Skeletal muscle tissue (tissue), 4 donors: ENCODE data around the gene CHCHD6. TPM values are rescaled to one million over a fixed set of nuclear protein-coding genes. Genes with fewer than 3 reads are reported as not detected.

Experiments used
- H3K27ac ChIP-seq: one replicate; pipeline ENCODE4 v1.7.0; 2013; ENCODE audit warnings: mild to moderate bottlenecking, low read depth, low read length, inconsistent platforms
- H3K27me3 ChIP-seq, 3 donors: one replicate each; pipeline ENCODE4 v1.7.0; 2013; ENCODE audit warnings: low read length in 3 of 3; ENCODE audit not compliant: control insufficient read depth in 3 of 3, insufficient read depth in 3 of 3
- H3K36me3 ChIP-seq, 3 donors: one replicate each; pipeline ENCODE4 v1.7.0; 2013; ENCODE audit warnings: low read length in 3 of 3; ENCODE audit not compliant: control insufficient read depth in 3 of 3, insufficient read depth in 3 of 3
- H3K4me1 ChIP-seq, 3 donors: one replicate each; pipeline ENCODE4 v1.7.0; 2013; ENCODE audit warnings: low read length in 3 of 3, mild to moderate bottlenecking in 3 of 3; ENCODE audit not compliant: control insufficient read depth in 3 of 3, insufficient read depth in 3 of 3
- H3K4me3 ChIP-seq, 3 donors: one replicate each; pipeline ENCODE4 v1.7.0; 2013; ENCODE audit warnings: low read length in 3 of 3
- H3K9ac ChIP-seq, 3 donors: one replicate each; pipeline ENCODE4 v1.7.0; 2013; ENCODE audit warnings: low read length in 3 of 3, mild to moderate bottlenecking in 3 of 3, moderate library complexity in 2 of 3, low read depth in 1 of 3
- H3K9me3 ChIP-seq, 3 donors: one replicate each; pipeline ENCODE4 v1.7.0; 2013; ENCODE audit warnings: low read length in 3 of 3; ENCODE audit not compliant: control insufficient read depth in 3 of 3
- total RNA-seq: library from RNA; depleted of rRNA; stranded (reverse); fragments of >200 nt; gene quantifications from one replicate; pipeline ENCODE4 v1.2.3, GENCODE V29; 2014
- donor health status: Osteomylitis.

The CHCHD6 gene
- total RNA-seq, 1 donor from 2014 or later: 8.9 TPM

DNA sequence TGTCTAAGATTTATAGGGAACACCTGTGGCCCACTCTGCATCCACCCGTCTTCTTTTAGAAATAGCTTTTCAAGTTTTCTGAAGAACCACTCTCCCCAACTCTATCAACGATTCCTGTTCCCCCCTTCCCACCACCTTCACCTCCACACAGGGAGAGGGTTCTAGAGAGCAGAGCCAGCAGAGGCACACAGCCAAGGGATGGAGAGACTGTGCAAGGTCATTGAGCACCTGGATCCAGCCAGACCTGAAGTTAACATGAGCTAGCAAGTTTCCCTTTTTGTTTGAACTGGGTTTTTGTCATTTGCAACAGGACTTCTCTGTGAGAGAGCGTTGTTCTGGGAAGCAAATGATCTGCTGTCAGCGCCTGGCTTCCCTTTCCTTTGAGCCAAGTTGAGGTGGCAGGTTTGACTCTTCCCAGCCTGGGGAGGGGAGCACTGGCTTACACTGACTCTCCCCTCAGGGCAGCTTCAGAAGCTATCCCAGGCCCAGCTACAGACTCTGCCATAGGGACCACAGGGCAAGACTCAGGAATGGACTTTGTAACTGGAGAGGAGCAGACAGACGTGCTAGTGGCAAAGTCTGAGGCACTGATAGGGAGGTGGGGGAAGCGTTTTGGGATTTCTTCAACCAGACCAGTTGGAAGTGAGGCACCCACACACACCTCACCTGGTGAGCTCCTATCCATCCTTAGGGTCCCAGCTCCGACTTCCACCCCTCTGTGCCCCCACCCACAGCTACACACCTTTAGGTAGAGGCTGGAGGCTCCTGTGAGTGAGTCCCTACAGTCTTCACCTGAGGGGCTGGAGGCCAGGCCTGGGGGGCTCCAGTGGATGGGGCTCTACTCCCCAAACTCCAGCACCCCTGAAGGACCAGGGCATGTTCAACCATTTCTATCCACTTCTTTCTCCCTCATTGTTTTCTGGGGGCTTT, 259.5 kb downstream of the CHCHD6 start:
- no peak overlapping the region for H3K4me3 ChIP-seq
- H3K9ac ChIP-seq: peak overlapping the region in 1 of 3 donors; percentile 45
- H3K36me3 ChIP-seq: no peaks in the 10 kb centered on the region
- no peaks in the 10 kb centered on the region for H3K27me3 ChIP-seq
- no peaks in the 10 kb centered on the region for H3K9me3 ChIP-seq
- H3K27ac ChIP-seq: no peak overlapping the region
- H3K4me1 ChIP-seq: peaks cover 47 to 72% (median 63%) of the 10 kb centered on the region in 3 donors

DNA sequence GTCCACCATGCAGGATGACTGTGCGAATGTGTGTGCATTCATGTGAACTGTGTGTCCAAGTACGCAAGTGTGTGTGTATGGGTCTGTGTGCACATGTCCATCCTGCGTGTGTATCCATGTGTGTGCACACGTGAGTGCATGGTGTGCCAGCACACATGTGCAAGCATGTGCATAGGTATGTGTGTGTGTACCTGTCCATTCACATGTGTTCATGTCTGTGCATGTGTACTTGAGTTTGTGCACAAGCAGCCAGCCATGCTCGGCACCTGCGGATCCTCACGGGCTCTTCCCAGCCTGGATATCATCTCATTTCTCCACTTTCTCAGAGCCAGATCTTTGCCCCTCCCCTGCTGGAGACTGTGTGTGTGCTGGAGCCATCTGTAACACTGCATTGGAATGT, 260.2 kb downstream of the CHCHD6 start:
- H3K27ac ChIP-seq: no peak overlapping the region
- H3K27me3 ChIP-seq: no peaks in the 10 kb centered on the region
- H3K4me1 ChIP-seq: peaks cover 47 to 66% (median 63%) of the 10 kb centered on the region in 3 donors
- no peaks in the 10 kb centered on the region for H3K36me3 ChIP-seq
- H3K9me3 ChIP-seq: no peaks in the 10 kb centered on the region
- H3K4me3 ChIP-seq: no peak overlapping the region
- H3K9ac ChIP-seq: peak overlapping the region in 1 of 3 donors; percentile 50

DNA sequence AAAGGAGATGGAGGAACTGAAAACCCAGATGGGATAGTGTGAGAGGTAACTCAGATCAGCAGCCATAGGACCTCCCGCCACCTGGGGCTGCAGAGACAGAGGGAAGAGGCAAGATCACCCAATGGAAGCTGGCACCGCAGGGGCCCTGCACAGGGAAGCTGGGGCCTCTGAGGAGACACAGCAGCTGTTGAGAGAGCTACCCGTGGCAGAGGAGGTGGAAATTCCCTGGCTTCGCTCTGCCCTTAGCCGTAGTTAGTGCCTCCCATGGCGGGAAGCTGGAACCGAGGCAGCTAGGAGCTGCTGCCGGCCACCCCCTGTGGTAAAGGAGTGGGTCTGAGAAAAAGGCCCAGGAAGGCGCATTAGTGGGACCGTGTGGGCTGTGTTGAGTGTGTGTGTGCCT, 260.9 kb downstream of the CHCHD6 start:
- Histone ChIP-seq H3K36me3 (no peaks in the 10 kb centered on the region), H3K4me3 (no peak overlapping the region), H3K9ac (peak overlapping the region in 1 of 3 donors; percentile 50), H3K27me3 (no peaks in the 10 kb centered on the region), H3K9me3 (no peaks in the 10 kb centered on the region), H3K4me1 (peaks cover 46 to 60% (median 59%) of the 10 kb centered on the region in 3 donors), H3K27ac (no peak overlapping the region)

DNA sequence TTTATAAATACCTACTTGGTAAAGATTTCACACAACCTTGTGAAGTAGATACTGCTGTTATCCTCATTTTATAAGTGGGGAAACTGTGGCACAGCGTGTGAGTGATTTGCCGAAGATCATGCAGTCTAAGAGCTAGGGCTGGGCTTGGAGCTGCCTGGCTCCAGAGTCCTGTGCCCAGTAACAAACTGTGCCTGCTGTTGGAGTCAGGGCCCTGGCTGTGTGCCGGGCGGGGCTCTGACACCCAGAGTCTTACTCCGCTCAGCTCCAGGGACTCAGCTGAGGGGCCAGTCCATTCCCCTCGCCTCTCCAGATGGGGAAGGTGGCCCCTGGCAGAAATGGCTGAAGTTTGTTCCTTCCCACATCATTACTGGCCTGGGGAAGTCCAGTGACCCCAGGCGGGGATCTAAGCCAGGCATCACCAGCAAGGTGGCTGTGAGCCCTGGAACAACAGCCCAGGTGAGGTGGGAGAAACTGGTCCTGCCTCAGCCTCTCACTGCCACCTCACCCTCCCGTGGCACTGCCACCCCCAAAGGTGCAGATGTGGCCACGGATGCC, 261.6 kb downstream of the CHCHD6 start:
- Histone ChIP-seq H3K27me3 (no peaks in the 10 kb centered on the region), H3K9me3 (no peaks in the 10 kb centered on the region), H3K4me3 (no peak overlapping the region), H3K9ac (peak overlapping the region in 1 of 3 donors; percentile 50), H3K36me3 (no peaks in the 10 kb centered on the region), H3K4me1 (peaks cover 39 to 53% (median 53%) of the 10 kb centered on the region in 3 donors), H3K27ac (no peak overlapping the region)

DNA sequence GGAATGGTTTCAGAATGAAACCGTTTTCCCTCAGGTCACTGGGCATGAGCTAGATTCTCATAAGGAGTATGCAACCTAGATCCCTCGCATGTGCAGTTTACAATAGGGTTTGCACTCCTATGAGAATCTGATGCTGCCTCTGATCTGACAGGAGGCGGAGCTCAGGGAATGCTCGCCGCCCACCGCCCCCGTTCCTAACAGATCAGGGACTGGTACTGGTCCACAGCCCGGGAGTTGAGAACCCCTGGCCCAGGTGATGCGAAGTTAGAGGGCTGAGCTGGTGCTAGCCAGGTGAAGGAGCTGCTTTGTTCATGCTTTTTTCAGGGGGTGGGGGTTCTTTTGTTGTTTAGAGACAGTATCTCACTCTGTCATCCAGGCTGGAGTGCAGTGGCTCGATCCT, 263.3 kb downstream of the CHCHD6 start:
- H3K9ac ChIP-seq: no peak overlapping the region
- H3K9me3 ChIP-seq: no peaks in the 10 kb centered on the region
- H3K4me3 ChIP-seq: no peak overlapping the region
- no peaks in the 10 kb centered on the region for H3K27me3 ChIP-seq
- H3K27ac ChIP-seq: no peak overlapping the region
- no peaks in the 10 kb centered on the region for H3K36me3 ChIP-seq
- H3K4me1 ChIP-seq: peaks cover 28 to 39% (median 35%) of the 10 kb centered on the region in 3 donors

DNA sequence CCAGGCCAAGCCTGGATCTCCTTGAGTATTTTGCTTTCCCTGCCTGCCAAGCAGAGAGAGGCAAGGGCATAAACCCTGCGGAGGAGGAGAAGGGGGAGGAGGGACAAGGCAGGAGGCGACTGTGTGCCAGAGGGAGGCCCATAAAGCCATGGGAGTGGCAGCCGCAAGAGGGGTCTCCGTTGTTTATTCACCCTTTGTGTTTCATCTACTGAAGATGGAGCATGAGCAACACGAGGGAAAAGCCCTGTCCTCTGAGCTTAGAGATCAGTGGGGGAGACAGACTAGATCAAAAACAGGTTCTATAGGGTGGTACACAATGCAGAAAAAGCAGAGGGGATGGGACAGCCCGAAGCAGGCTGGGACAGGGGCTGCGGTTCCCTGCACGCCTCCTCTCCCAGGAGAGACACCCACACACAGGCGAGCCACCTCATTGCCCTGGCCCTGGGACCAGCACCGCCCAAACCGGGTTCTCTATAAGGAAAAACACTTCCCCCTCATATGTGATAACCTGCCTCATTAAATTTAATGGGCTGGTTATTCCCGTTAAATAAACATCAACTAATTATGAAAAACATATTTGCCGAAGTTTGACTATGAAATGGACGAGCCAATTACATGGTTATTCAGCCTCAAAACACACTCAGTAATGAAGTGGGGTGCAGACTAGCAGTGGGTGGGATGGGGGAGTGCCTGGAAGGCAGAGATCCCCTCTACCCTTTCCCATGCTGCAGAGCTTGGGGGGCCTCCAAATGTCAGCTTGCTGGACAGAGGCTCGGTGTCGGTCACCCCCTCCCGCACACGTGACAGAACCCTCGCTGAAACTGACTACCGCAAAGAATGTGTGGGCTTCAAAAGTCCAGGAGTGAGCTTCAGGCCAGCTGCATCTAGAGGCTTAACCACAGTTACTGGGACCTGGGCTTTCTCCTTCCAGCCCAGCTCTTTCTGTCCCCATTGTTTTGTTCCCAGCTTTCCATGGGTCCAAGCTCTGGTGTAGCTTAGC, 264.7 kb downstream of the CHCHD6 start:
- no peaks in the 10 kb centered on the region for H3K27me3 ChIP-seq
- H3K9me3 ChIP-seq: no peaks in the 10 kb centered on the region
- H3K27ac ChIP-seq: no peak overlapping the region
- no peak overlapping the region for H3K4me3 ChIP-seq
- no peaks in the 10 kb centered on the region for H3K36me3 ChIP-seq
- peaks cover 20 to 26% (median 22%) of the 10 kb centered on the region in 3 donors for H3K4me1 ChIP-seq
- H3K9ac ChIP-seq: no peak overlapping the region

DNA sequence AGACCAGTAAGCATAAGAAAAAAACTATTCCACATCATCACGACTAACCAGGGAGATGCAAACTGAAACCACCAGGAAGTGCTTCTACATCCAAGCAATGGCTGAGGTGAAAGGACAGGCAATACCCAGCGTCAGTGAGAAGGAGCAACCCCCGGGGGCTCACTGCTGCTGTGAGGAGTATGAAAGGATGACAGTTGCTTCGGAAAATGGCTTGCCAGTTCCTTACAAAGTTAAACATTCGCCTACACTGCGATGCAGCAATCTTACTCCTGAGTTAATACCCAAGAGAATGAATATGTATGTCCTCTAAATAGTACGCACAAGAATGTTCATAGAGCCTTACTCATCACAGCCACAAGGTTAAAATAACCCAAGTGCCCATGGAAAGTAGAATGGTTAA, 265.5 kb downstream of the CHCHD6 start:
- Histone ChIP-seq H3K9ac (no peak overlapping the region), H3K36me3 (no peaks in the 10 kb centered on the region), H3K9me3 (peaks cover 0 to 5% (median 4%) of the 10 kb centered on the region in 3 donors), H3K4me3 (no peak overlapping the region), H3K4me1 (peaks cover 13 to 17% (median 15%) of the 10 kb centered on the region in 3 donors), H3K27ac (no peak overlapping the region), H3K27me3 (no peaks in the 10 kb centered on the region)

DNA sequence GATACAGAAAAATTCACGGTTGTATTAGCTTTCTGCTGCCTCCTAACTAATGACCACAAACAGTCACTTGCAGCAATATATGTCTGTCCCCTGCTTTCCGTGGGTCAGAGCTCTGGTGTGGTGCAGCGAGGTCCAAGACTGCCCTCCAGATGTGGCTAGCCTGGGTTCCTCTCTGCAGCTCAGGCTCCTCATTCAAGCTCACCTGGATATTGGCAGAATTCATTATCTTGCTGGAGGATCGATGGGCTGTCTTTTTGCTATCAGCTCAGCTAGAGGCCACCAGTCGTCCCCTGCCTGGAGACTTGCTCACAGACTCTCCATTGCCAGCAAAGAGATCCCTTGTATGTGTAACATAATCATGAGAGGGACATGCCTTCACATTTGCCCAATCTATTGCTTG, 266.1 kb downstream of the CHCHD6 start:
- Histone ChIP-seq H3K9me3 (peaks cover 0 to 10% (median 4%) of the 10 kb centered on the region in 3 donors), H3K4me3 (no peak overlapping the region), H3K36me3 (no peaks in the 10 kb centered on the region), H3K9ac (no peak overlapping the region), H3K4me1 (peaks cover 8 to 14% (median 12%) of the 10 kb centered on the region in 3 donors), H3K27me3 (no peaks in the 10 kb centered on the region), H3K27ac (no peak overlapping the region)

DNA sequence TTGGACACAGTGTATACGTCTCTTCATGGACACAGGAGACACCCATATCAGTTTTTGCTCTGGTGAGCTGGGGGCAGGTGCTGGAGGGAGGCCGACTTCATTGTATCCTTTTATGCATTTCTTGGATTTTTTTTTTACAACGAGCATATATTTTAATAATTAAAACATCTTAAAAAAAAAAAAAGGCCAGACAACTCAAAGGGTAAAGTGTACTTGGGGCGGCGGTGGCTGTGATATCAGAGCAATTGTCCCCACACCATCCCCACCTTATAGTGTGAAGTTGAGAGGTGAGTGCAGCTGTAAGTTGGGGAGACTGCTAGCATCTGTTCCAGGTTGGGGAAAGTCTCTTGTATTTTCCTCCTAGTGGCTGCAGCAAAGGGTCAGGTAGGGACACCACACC, 266.9 kb downstream of the CHCHD6 start:
- H3K27me3 ChIP-seq: no peaks in the 10 kb centered on the region
- H3K4me3 ChIP-seq: no peak overlapping the region
- H3K36me3 ChIP-seq: no peaks in the 10 kb centered on the region
- no peak overlapping the region for H3K27ac ChIP-seq
- peaks cover 0 to 10% (median 4%) of the 10 kb centered on the region in 3 donors for H3K9me3 ChIP-seq
- no peak overlapping the region for H3K9ac ChIP-seq
- peaks cover under 1 to 11% (median 4%) of the 10 kb centered on the region in 3 donors for H3K4me1 ChIP-seq
